Activated CD4-positive, alpha-beta T cell treated with anti-CD3 and anti-CD28 coated beads for 1 hour (primary cell): ENCODE data around the gene SLC9A2.

ENCODE experiments used
- DNase-seq: peaks from one replicate; pipeline ENCODE4 v3.0.0-alpha.2; 2020

The SLC9A2 gene, protein sequence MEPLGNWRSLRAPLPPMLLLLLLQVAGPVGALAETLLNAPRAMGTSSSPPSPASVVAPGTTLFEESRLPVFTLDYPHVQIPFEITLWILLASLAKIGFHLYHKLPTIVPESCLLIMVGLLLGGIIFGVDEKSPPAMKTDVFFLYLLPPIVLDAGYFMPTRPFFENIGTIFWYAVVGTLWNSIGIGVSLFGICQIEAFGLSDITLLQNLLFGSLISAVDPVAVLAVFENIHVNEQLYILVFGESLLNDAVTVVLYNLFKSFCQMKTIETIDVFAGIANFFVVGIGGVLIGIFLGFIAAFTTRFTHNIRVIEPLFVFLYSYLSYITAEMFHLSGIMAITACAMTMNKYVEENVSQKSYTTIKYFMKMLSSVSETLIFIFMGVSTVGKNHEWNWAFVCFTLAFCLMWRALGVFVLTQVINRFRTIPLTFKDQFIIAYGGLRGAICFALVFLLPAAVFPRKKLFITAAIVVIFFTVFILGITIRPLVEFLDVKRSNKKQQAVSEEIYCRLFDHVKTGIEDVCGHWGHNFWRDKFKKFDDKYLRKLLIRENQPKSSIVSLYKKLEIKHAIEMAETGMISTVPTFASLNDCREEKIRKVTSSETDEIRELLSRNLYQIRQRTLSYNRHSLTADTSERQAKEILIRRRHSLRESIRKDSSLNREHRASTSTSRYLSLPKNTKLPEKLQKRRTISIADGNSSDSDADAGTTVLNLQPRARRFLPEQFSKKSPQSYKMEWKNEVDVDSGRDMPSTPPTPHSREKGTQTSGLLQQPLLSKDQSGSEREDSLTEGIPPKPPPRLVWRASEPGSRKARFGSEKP

GRCh38 chr2:102619414-102620319 lies at the start of gene SLC9A2:
Gene SLC9A2, plus strand, starts transcription at chr2:102619553. Its CDS starts 296 bp downstream, at chr2:102619849.
- no peak for DNase-seq

- no peak for DNase-seq
Measured at GRCh38 chr2:102575888-102576287, 43.5 kb upstream of the SLC9A2 start.

GRCh38 chr2:102578376-102578775 lies 41.0 kb upstream of the SLC9A2 start:
- no peak for DNase-seq

DNA sequence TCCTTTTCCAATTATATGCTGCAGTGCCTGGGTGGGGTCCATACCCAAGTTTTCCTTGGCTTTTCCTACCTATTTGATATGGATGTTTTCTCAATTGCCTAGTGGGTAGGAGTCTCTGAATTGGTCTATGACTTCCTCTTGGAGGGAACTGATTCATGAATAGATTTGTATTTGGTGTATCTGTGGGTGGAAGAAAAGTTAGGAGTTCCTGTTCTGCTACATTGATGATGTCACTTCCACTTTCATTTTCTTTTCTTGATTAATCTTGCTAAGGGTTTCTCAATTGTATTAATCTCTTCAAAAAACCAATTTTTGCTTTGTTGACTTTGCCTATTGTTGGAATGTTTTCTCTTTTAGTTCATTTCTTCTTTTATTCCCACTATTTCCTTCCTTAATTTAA lies 37.4 kb upstream of the SLC9A2 start:
- no peak for DNase-seq

GRCh38 chr2:102582845-102583244 lies 36.5 kb upstream of the SLC9A2 start:
- no peak for DNase-seq

DNA sequence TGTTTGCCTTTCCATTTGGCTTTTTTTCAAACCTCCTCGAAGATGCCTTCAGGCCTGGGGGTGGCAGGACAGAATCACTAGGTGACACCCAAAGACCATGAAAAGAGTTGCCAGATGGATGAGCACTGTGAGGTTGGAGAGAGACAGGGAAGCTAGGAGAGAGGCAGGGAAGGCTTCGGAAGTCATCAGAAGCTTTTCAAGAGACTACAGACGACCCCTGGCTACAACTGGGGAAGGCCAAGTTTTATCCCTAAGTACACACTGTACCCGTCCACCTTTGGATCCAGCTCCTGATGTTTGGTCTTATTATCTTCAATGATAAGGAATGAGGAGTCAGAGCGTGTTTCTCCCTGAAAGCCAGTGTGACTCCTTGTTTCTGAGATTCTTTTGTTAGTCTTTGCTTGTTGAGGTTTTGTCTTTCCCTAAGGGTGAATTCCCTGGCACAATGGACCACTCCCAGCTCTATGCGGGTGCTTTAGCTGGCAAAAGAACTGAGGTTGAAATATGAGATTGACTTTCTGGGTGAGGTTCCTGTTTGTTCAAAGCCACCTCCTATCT lies 33.4 kb upstream of the SLC9A2 start:
- DNase-seq, result no peak

- DNase-seq, result no peak
Measured at GRCh38 chr2:102588213-102588939, 31.0 kb upstream of the SLC9A2 start.

- no peak for DNase-seq
Measured at GRCh38 chr2:102589444-102589843, 29.9 kb upstream of the SLC9A2 start.

DNA sequence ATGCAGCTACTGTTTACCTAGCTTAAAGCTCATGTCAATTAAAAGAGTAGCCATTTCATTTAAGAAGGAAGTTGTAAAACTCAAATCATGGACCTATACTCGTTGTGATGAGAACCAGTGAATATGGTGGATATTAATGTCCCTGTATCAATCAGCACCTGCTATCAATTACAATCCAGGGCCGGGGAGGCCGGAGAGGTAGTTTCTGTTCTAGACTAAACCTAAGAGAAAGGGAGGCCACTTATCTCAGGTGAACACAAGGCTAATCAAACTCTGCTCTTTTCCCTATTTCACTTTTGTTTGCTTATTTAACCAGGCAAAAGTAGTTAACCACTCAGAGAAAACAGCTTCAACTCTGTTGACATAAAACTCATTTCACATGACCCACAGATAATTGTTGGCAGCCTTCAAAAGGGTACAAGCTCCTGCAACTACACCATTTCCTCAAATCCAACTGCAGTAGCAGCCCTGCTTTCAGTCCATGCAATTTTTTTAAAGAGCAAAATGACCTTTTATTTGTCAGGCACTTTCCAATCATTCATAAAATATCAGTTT lies 27.8 kb upstream of the SLC9A2 start:
- no peak for DNase-seq

DNA sequence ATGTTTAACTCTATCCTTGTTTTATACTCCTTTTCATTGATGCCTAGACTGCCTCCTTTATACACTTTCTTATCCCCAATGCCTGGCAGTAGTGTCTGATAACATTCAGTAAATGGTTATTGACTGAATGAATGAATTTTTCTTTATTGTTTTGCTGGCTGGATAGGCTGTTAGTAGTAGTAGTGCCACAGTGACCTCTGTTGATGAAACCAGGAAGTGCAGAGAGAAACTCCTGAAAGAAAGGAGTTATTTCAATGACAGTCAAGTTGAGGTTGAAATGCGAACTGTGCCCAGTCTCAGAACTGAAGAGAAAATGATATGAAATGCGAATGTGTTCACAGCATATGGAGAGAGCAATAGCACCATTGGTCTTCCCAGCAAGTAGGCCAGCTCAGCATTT lies 26.8 kb upstream of the SLC9A2 start:
- DNase-seq, result no peak

DNA sequence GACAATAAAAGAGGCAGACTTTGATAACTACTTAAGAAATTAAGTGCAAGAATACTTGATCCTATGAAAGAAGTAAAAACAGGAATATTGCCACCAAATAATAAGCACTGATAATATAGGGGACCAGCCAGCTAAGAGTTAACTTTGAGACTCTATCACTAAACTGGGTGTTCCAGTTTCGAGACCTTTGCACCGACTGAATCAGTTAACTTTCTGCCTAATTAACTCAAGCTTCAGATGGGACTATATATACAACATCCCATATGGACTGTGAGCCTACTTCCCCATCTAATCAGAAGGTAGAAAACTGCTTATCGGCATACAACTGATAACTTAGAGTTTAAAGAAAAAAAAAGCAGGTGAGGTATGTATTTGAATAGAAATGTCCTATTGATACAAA lies 25.8 kb upstream of the SLC9A2 start:
- no peak for DNase-seq

DNA sequence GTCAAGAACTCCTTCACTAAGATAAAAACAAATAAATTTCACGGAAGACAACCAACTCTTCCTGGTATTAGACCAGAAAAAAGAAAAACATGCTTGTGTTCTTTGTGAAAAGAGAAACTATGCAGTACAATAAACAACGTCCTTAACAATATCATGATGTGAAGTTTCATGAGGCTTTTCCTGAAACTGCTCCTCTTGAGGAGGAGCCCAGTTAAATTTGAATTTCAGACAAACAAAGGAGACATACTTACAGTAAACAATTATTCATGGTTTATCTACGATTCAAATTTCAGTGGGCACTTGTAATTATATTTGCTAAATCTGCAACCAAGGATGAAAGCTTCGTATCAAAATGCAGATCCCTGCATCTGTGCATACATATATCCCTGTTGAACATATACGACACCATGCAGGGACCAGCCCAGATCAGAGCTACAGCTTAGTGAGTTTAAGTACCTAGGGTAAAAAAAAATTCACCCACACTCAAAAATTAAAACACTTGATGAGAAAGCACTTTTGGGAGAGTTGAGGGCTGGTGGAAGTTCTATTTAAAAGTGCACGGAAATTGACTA lies 24.8 kb upstream of the SLC9A2 start:
- no peak for DNase-seq

GRCh38 chr2:102597788-102598187 lies 21.6 kb upstream of the SLC9A2 start:
- DNase-seq, result no peak

- DNase-seq, result no peak
Measured at GRCh38 chr2:102599486-102599885, 19.9 kb upstream of the SLC9A2 start.

DNA sequence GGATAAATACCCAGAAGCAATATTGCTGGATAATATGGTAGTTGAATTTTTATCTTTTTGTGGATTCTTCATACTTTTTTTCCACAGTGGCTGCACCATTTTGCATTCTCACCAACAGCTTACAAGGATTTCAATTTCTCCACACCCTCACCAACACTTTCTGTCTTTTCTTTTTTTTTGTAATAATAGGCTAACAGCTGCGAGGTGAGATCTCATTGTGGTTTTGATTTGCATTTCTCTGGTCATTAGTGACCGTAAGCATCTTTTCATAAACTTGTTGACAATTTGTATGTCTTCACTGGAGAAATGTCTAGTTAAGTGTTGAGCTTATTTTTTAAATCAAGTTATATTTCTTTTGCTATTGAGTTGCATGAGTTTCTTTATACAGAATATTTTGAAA lies 17.6 kb upstream of the SLC9A2 start:
- DNase-seq, result no peak

DNA sequence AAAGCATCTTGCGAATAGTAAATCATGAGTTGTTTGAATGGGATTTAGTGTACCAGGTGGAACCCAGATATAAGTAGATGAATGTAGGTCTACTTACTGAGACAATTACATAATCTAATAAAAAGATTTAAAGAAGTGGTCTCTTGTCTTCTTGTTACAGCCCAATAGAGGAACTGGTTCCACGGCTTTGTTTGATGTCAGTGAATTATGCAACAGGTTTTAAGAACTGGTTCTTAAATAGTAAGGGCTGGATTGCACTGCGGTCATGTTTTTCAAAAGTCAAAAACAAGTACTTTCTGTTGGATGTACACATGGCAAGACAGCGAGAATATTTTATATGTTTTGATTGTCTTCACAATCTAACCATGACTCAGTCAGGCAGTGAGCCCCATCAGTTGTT lies 15.4 kb upstream of the SLC9A2 start:
- DNase-seq, result no peak

GRCh38 chr2:102604769-102605168 lies 14.6 kb upstream of the SLC9A2 start:
- no peak for DNase-seq

- no peak for DNase-seq
Measured at GRCh38 chr2:102606353-102606752, 13.0 kb upstream of the SLC9A2 start.

DNA sequence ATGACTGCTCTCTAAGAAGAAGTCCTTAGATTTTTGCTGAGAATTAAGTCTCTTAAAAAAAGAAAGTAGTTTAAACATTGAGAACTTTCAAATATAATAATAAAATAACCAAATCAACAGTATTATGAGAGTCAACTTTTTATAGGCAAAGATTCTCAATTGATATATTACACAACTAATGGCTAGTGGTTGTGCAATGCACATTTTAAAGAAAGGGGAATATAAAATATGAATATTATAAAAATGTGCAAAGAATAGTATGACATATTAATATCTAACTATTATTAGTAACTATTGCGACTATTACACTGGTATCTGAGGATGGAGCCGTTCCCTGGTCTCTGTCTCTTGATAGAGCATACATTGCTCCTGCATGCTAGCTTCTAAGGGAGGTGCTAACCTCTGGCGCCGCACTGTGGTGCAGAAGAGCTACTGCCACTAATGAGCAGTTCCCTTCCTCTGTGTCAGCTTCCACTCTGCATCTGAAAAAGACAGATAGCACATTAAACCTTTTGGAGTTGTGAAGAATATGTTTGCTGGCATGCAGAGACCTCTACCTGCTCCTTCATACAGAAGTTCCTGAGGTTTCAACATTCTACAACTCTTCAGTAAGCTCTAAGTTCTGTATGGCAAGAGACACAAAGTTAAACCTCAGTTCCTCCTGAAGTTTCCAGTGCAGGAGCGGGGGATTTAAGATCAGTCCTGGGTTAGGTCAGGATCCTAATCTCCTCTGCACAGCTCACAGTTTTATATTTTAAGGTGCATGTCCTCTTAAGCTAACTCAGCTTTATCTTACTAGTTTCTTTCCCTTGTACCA lies 3.5 kb upstream of the SLC9A2 start:
- no peak for DNase-seq
